ENCODE data around the gene PREPL. TPM values are rescaled to one million over a fixed set of nuclear protein-coding genes. Genes with fewer than 3 reads are reported as not detected.

The PREPL gene
- total and polyA plus RNA-seq, 2 donors (not counting 3 experiments of a cell fraction or from before 2014, with no cell fraction given), result 10.1 to 25.7 TPM

GRCh38 chr2:44269831-44270230 is 91.5 kb downstream of the PREPL start:
- Histone ChIP-seq H3K36me3 (ENCODE audit: control insufficient read depth in 2 of 2, extremely low read depth in 1 of 2, insufficient read depth in 2 of 2, low read length in 2 of 2) (no peaks in the 10 kb centered on the region), H3K27me3 (ENCODE audit: control insufficient read depth in 2 of 2, insufficient read depth in 2 of 2, low read length in 2 of 2) (peaks cover 0 to 2% of the 10 kb centered on the region in 2 experiments), H3K9me1 (replicated peaks; ENCODE audit: control insufficient read depth, extremely low read depth, insufficient read depth, low read length) (no peaks in the 10 kb centered on the region), H3K79me2 (ENCODE audit: control insufficient read depth, insufficient read depth, low read length) (no peaks in the 10 kb centered on the region), H3K9ac (replicated peaks; ENCODE audit: extremely low read depth, insufficient read depth, low read length) (no peak overlapping the region), H3K9me3 (replicated peaks; ENCODE audit: control insufficient read depth, insufficient read depth, low read length) (no peaks in the 10 kb centered on the region), H3K4me3 (replicated peaks in 1 of 3; ENCODE audit: insufficient read depth in 1 of 3, low read depth in 1 of 3, low read length in 3 of 3) (no peak overlapping the region), H4K20me1 (replicated peaks; ENCODE audit: control insufficient read depth, extremely low read depth, insufficient read depth, low read length) (no peaks in the 10 kb centered on the region), H3K4me2 (ENCODE audit: insufficient read depth, low read length) (no peak overlapping the region), H3K4me1 (ENCODE audit: control insufficient read depth, extremely low read depth, insufficient read depth, low read length) (no peaks in the 10 kb centered on the region), H2AFZ (ENCODE audit: low read depth, low read length) (no peak overlapping the region), H3K27ac (ENCODE audit: insufficient read depth, low read depth, low read length) (no peak overlapping the region)
- FAIRE-seq, result no peak
- dilution Hi-C loops (cut with MboI; ENCODE audit: extremely low pct_ligation_motif_present, low sequenced_read_pairs), result no loop called here
- ChIA-PET CTCF (no interaction called here), POLR2A (no interaction called here)
- BruUV-seq (replicated peaks), result no TSS peak
- TF ChIP-seq GATA2 (IDR thresholded peaks at IDR 0.05; ENCODE audit: insufficient read depth, insufficient read length, low read depth, low read length) (no peak), JUN (IDR thresholded peaks at IDR 0.05; ENCODE audit: borderline replicate concordance, insufficient read depth, insufficient read length, low read depth) (no peak), MAX (IDR thresholded peaks at IDR 0.05; ENCODE audit: insufficient read depth, insufficient read length) (no peak), CTCF (IDR thresholded peaks at IDR 0.05; ENCODE audit: extremely low read depth in 1 of 2, insufficient read depth in 1 of 2, low read depth in 1 of 2, low read length in 2 of 2) (no peak), FOS (IDR thresholded peaks at IDR 0.05; ENCODE audit: borderline replicate concordance, insufficient read depth, low read length) (no peak), POLR2A (IDR thresholded peaks at IDR 0.05; ENCODE audit: low read depth, low read length) (no peak), EZH2 (IDR thresholded peaks at IDR 0.05; ENCODE audit: borderline replicate concordance, low read depth, low read length, severe bottlenecking) (no peak), POLR2AphosphoS5 (IDR thresholded peaks at IDR 0.05; ENCODE audit: insufficient read depth, low read depth, low read length) (no peak), MYC (IDR thresholded peaks at IDR 0.05; ENCODE audit: low read depth, low read length) (no peak)
- intact Hi-C loops (cut with micrococcal nuclease), result no loop called here
- DNase-seq (ENCODE audit: low read depth, low spot score), result no peak

Measured in endothelial cell of umbilical vein (primary cell).